Lower lobe of right lung (tissue), 2 donors: ENCODE measurements around the gene DRC7. TPM values are rescaled to one million over a fixed set of nuclear protein-coding genes. Genes with fewer than 3 reads are reported as not detected.

Source experiments
- ATAC-seq, 2 donors: fragments of 200-7000 bp; cut with Tn5 transposase; one replicate each; pipeline ENCODE4 v1.9.1; 2020 to 2022; ENCODE audit warnings: mild to moderate bottlenecking in 2 of 2, moderate library complexity in 2 of 2
- DNase-seq: peaks from one replicate; pipeline ENCODE4 v3.0.0-alpha.2; 2020
- H3K27ac ChIP-seq: fragments of 200-600 bp; one replicate; pipeline ENCODE4 v1.8.0; 2022
- H3K27me3 ChIP-seq: fragments of 200-600 bp; one replicate; pipeline ENCODE4 v1.8.0; 2022; ENCODE audit warnings: low read depth
- H3K36me3 ChIP-seq: fragments of 200-600 bp; one replicate; pipeline ENCODE4 v1.8.0; 2022; ENCODE audit warnings: mild to moderate bottlenecking
- H3K4me1 ChIP-seq: fragments of 200-600 bp; one replicate; pipeline ENCODE4 v1.8.0; 2022
- H3K4me3 ChIP-seq: fragments of 200-600 bp; one replicate; pipeline ENCODE4 v1.8.0; 2022; ENCODE audit warnings: mild to moderate bottlenecking
- H3K9me3 ChIP-seq: fragments of 200-600 bp; one replicate; pipeline ENCODE4 v1.8.0; 2022
- CTCF ChIP-seq: fragments of 200-600 bp; IDR thresholded peaks from one replicate; pipeline ENCODE4 v1.8.0; 2022; ENCODE audit warnings: antibody characterized with exemption, mild to moderate bottlenecking
- intact Hi-C: fragments of 100-400 bp; cut with DNase I; formaldehyde crosslinking; loops from one replicate; pipeline ENCODE4 v1.11.0; 2022
- total RNA-seq: library from RNA; stranded (reverse); fragmentation: NEBNext Ultra II Directional; extraction: Animal tissue kit (Norgen Biotek cat#: 25700); gene quantifications from one replicate; pipeline ENCODE4 v1.2.1, GENCODE V29; 2021
- donor health status: DM: no; HTN: yes; CAD: no; lungs with severe emphysema.

DRC7 gene
- total RNA-seq, 1 donor from 2014 or later = 4.3 TPM

- intact Hi-C loops = no loop called here
- H3K27ac ChIP-seq = no peak overlapping the region
- H3K9me3 ChIP-seq = no peaks in the 10 kb centered on the region
- no peak overlapping the region for H3K4me3 ChIP-seq
- ATAC-seq (no peak), DNase-seq (no peak)
- H3K4me1 ChIP-seq = no peaks in the 10 kb centered on the region
- peaks cover 61% of the 10 kb centered on the region for H3K36me3 ChIP-seq
- TF ChIP-seq CTCF = no peak
- H3K27me3 ChIP-seq = no peaks in the 10 kb centered on the region
Observed at GRCh38 chr16:57658130-57658877, 36.3 kb upstream of the DRC7 start.

- peaks cover 67% of the 10 kb centered on the region for H3K36me3 ChIP-seq
- no peaks in the 10 kb centered on the region for H3K27me3 ChIP-seq
- H3K4me3 ChIP-seq = no peak overlapping the region
- H3K9me3 ChIP-seq = no peaks in the 10 kb centered on the region
- no peak for TF ChIP-seq CTCF
- DNase-seq (no peak), ATAC-seq (no peak)
- intact Hi-C loops = no loop called here
- no peak overlapping the region for H3K27ac ChIP-seq
- H3K4me1 ChIP-seq = no peaks in the 10 kb centered on the region
Observed at GRCh38 chr16:57658878-57659674, 35.5 kb upstream of the DRC7 start.

GRCh38 chr16:57660715-57661463 is 33.7 kb upstream of the DRC7 start:
- TF ChIP-seq CTCF = no peak
- H3K9me3 ChIP-seq = no peaks in the 10 kb centered on the region
- intact Hi-C loops = no loop called here
- H3K27ac ChIP-seq = no peak overlapping the region
- ATAC-seq (no peak), DNase-seq (no peak)
- H3K4me3 ChIP-seq = no peak overlapping the region
- H3K27me3 ChIP-seq = no peaks in the 10 kb centered on the region
- peaks cover 67% of the 10 kb centered on the region for H3K36me3 ChIP-seq
- H3K4me1 ChIP-seq = no peaks in the 10 kb centered on the region

DNA sequence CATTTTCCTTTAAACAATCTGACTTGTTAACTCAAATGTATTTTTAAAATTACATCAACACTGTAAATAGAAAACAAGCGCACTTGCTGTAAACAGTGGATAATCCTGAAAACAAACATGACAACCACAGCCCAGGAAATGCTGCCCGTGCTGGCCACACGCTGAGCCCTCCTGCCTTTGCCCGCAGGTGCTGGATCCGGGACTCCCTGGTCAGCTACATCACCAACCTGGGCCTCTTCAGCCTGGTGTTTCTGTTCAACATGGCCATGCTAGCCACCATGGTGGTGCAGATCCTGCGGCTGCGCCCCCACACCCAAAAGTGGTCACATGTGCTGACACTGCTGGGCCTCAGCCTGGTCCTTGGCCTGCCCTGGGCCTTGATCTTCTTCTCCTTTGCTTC is 33.1 kb upstream of the DRC7 start:
- DNase-seq (no peak), ATAC-seq (no peak)
- Histone ChIP-seq H3K4me3 (no peak overlapping the region), H3K9me3 (no peaks in the 10 kb centered on the region), H3K27me3 (no peaks in the 10 kb centered on the region), H3K36me3 (peaks cover 62% of the 10 kb centered on the region), H3K4me1 (no peaks in the 10 kb centered on the region), H3K27ac (no peak overlapping the region)
- TF ChIP-seq CTCF = no peak
- intact Hi-C loops = no loop called here
